GM18519 (cell line): ENCODE measurements around the gene HADHA.

Experiments
- ATAC-seq: cut with Tn5 transposase; IDR thresholded peaks from one replicate; pipeline ENCODE4 v1.9.1; 2021; ENCODE audit warnings: mild to moderate bottlenecking, moderate library complexity; ENCODE audit not compliant: unreplicated experiment, low FRiP score

HADHA gene

DNA sequence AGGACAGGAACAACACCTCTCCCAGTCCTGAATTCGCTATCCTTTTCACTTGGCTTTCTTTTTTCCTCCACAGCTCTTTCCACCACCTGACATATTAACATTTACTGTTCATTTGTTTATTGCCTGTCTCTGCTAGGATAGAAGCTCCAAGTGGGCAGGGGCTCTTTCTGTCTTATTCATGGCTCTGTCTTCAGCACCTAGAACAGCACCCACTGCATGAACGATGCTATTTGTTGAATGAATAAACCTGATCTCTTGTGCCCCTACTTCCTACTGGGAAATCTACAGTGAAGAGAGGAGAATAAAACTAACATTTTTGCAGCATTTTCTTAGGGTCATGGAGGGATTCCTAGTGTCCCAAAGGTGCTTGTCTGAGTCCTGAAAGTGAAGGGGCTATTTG is 95.9 kb downstream of the HADHA start:
- ATAC-seq, result no peak

GRCh38 chr2:26144953-26145680 is 99.3 kb downstream of the HADHA start:
- ATAC-seq, result no peak

- ATAC-seq, result no peak
Measured at GRCh38 chr2:26144031-26144430, 100.4 kb downstream of the HADHA start.

DNA sequence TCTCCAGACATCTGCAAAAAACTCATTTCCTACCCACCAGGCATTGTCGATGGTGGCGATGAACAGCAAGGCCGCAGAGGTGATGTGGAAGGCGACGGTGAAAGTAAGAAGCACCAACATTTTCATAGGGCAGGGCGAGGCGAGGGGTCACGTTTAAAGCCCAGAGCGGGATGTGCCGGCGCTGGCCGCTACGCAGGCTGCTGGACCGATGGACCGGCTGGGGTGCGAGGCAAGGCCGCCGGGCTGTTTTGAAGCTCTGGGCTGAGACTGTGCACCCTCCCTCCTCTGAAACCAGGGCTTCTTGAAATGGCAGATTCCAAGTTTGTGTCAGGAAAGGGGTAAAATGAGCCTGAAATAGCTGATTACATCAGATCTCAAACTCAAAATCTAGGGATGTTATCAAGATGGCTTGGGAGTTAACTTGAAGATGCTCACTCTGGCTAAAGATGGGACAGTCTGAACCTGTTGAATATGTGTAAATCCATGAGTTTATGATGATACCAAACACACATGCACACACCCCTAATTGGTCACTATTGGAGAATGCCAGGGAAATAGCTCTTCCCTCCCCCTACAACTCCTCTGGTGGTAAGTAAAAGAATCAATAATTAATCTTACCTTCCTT is 103.2 kb downstream of the HADHA start:
- no peak for ATAC-seq
